Astrocyte (in vitro differentiated cells and primary cell): ENCODE results near the gene TVP23A.

Experiments used
- CTCF ChIP-seq: IDR thresholded peaks from 2 replicates; pipeline ENCODE4 v1.5.1; 2011; ENCODE audit warnings: low read depth, mild to moderate bottlenecking, inconsistent platforms, low read length, moderate library complexity; ENCODE audit not compliant: insufficient read depth
- EZH2 ChIP-seq: IDR thresholded peaks from 2 replicates; pipeline ENCODE4 v1.6.1; 2012; ENCODE audit warnings: mild to moderate bottlenecking, low read length, inconsistent platforms; ENCODE audit not compliant: insufficient read depth

- TF ChIP-seq CTCF (no peak), EZH2 (no peak)
Measured at GRCh38 chr16:10840703-10841102, 22.1 kb upstream of the TVP23A start.
